Gastrocnemius medialis (tissue), 4 donors: ENCODE results near the gene NEK11.

Experiments used
- POLR2A ChIP-seq, 2 donors: fragments of 450-650 bp; IDR thresholded peaks; one replicate each; pipeline ENCODE4 v1.6.1; 2017; ENCODE audit warnings: antibody characterized with exemption in 2 of 2, mild to moderate bottlenecking in 2 of 2, moderate library complexity in 2 of 2
- TF ChIP-seq, protein P1 (sequence below), 5 experiments: fragments of 450-650 bp in 3 of 5; fragments of 200-600 bp in 2 of 5; sonication (generic) in 2 of 5; IDR thresholded peaks in 4 of 5; conservative IDR thresholded peaks in 1 of 5; 1 replicate in 4 of 5; 2 replicates in 1 of 5; pipeline ENCODE4 v1.5.1; 2016 to 2019; ENCODE audit warnings: antibody characterized with exemption in 5 of 5, mild to moderate bottlenecking in 3 of 5, moderate library complexity in 3 of 5

DNA sequence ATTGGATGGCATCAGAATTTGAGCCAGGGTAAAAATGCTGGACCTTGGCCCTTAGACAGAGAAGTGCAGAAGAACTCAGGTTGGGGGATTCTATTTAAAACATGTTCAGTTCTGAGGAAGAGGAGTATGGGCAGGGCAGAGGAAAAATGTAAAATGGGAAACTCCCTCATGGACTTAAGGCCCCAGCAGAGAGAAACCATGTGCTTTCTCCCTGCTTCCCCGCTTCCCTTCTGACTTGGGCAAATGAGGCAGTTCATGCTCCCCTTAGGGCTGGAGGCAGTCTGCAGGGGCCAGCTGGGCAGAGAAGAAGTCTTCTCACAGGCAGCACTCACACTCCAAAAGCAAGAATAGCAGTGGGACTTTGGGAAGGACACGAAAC is 345.0 kb downstream of the NEK11 start:
- no peak for TF ChIP-seq POLR2A (IDR thresholded peaks at IDR 0.05)
- TF ChIP-seq, protein P1, sequence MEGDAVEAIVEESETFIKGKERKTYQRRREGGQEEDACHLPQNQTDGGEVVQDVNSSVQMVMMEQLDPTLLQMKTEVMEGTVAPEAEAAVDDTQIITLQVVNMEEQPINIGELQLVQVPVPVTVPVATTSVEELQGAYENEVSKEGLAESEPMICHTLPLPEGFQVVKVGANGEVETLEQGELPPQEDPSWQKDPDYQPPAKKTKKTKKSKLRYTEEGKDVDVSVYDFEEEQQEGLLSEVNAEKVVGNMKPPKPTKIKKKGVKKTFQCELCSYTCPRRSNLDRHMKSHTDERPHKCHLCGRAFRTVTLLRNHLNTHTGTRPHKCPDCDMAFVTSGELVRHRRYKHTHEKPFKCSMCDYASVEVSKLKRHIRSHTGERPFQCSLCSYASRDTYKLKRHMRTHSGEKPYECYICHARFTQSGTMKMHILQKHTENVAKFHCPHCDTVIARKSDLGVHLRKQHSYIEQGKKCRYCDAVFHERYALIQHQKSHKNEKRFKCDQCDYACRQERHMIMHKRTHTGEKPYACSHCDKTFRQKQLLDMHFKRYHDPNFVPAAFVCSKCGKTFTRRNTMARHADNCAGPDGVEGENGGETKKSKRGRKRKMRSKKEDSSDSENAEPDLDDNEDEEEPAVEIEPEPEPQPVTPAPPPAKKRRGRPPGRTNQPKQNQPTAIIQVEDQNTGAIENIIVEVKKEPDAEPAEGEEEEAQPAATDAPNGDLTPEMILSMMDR (IDR thresholded peaks at IDR 0.05 in 4 of 5, conservative IDR thresholded peaks at IDR 0.05 in 1 of 5): no peak
